HG03175 (cell line): ENCODE results near the gene TEKT3.

ENCODE experiments used
- ATAC-seq: cut with Tn5 transposase; IDR thresholded peaks from one replicate; pipeline ENCODE4 v1.9.1; 2021; ENCODE audit warnings: mild to moderate bottlenecking, moderate library complexity; ENCODE audit not compliant: unreplicated experiment

TEKT3 gene

DNA sequence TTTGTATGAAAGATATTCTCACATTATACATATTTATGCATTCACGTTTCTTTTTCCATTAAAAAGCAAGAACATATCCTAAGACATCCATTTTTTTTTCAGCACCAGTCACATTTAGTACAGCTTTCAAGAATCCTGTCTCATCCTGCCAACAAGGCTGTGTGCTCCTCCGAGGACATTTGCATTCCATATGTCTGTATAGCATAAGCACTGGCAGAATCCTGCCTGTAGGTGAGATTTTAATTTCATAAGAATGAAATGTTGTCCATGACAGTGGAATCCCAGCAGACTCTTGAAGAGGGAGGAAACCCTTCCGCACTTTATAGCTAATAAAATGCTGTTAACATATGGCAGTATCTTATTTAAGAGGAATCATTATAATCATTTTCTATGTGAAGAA, 73.4 kb downstream of the TEKT3 start:
- no peak for ATAC-seq

DNA sequence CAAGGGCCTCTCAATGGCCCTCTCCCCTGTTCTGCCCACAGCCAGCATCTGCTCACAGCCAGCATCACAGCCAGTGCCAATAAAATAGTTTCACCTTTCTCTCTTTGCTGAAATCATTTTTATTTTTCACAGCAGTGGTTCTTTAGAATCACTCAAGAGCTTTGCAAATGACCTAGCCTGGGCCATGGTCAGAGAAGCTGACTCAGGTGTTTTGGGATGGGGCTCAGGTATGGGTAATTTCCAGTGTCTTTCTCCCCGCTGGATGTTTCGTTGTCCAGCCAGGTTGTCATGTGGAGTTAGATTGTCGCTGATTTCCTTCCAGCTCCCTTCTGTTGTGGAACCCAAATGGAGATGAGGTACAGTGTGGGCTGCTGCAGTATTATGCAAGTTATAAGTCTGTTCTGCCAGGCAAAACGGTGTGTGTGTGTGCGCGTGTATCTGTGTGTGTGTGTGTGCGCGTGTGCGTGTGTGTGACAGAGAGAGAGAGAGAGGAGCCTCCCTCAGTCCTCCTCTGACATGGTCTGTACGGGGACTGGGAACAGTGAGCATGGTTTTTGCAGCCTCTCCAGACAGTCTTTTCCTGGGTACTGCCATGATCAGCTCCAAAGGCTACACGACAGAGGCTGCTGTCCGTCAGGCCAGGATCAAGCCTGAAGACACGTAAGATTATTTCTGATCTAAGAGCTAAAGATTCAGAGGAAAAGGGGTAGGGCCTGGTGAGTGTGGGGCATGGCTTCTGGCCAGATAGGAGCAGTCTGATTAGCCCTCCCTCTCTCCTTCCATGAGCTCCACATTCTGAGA, 74.9 kb downstream of the TEKT3 start:
- ATAC-seq: no peak

DNA sequence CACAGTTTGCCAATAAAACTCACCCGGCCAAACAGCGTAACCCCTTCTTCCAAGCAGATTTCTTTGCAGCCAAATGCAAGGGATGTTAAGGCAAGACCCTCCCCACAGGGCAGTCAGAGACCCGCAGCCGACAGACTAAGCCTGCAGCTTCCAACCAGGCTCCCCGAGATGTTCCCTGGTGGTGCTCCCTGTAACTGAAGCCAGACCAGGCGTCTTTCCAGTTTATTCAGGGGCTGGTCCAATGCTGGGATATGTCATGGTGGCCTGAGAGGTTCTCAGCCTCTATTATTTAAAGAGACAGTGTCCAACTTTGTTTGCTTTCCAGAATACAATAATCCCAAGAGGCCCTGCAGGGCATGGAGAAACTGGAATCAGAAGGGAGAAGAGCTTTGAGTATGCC, 76.3 kb downstream of the TEKT3 start, which contains the start of gene PMP22:
Gene PMP22, minus strand, starts transcription at position 196 of the 400 bp plus-strand sequence. CDS start 4,599 bp downstream, outside the sequence.
- no peak for ATAC-seq

DNA sequence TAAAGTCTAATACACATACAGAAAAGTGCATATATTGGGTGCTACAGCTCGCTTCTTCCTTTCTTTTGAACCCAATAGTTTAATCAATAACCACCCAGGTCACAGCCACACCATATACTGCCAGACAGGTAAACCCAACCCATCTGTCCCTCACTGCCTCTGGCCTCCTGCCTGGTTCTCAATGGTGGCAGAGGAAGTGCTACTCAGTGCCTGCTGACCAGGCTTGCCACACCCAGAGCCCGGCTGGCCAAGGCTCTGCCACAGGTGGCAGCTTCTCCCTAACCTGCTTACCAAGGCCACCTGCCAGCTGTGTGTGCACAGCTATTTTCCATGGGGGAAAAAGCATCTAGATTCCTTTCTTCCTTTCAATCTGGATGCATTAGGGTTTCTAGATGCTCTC, 76.9 kb downstream of the TEKT3 start:
- ATAC-seq: no peak

DNA sequence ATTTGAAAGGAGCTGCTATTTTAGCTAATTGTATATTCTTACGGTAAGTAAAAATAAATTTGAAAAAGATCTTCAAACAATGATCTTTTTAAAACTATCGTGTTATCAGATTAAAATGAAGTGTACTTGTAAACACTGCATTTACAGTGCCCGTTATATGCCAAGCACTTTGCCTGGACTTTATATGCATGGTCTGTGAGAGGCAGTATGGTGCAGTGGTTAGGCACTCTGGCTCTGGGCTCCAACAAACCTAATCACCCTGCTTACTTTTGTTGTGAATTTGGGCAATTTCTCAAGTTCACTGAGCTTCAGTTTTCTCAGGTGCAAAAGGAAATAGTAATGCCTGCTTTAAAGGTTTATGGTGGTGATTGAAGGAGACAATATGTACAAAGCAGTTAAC, 77.7 kb downstream of the TEKT3 start:
- ATAC-seq: no peak

- no peak for ATAC-seq
These were observed 78.2 kb downstream of the TEKT3 start for GRCh38 chr17:15263206-15263579.

GRCh38 chr17:15262291-15263205, 78.8 kb downstream of the TEKT3 start:
- ATAC-seq: no peak

DNA sequence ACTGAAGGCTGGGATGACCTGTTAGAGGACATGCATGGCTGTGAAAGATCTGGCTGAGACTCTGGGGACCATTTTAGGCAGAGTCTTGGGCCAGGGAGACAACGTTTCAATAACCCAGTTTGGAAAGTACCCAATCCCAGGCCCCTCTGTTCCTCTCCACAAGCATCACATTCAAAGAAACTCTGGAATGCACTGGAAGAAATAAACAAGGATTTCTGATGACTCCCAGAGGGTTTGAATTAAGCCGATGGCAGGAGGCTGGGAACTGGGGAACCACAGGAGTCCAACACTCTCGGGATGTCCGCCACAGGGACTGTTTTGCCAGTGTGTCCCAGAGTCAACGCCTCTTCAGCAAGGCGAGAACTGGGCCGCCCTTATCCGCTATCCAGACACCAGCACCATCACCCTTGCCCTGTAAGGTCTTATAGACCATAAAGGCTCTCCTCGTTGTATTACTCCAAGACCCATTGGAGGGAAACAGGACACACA, 79.6 kb downstream of the TEKT3 start:
- ATAC-seq: no peak

DNA sequence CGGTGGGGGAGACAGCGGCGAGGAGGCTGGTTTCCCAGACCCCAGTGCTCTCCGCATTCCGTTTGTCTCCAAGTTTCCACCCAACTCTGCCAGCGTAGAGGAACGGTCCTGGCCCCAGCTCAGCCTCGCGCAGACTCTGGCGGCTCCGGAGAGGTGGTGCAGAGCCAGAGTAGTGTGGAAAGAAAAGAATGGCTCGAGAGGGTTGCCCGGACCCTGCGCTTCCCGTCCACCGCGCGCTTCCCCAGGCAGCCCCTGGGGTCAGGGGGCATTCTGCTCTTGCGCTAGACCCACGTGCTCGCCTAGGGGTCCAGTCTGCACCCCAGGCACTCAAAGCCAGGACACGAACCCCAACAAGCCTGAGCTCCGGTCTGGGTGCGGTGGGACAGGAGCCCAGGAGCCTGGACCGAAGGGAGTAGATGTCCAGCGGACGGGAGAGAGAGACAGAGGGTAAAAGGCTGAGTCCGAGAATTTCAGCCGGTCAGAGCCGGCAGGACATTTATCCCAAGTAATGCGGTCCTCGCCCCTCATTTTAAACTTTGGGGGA, 80.1 kb downstream of the TEKT3 start:
- ATAC-seq: no peak

- ATAC-seq: no peak
These were observed 80.8 kb downstream of the TEKT3 start for GRCh38 chr17:15260376-15261257.

DNA sequence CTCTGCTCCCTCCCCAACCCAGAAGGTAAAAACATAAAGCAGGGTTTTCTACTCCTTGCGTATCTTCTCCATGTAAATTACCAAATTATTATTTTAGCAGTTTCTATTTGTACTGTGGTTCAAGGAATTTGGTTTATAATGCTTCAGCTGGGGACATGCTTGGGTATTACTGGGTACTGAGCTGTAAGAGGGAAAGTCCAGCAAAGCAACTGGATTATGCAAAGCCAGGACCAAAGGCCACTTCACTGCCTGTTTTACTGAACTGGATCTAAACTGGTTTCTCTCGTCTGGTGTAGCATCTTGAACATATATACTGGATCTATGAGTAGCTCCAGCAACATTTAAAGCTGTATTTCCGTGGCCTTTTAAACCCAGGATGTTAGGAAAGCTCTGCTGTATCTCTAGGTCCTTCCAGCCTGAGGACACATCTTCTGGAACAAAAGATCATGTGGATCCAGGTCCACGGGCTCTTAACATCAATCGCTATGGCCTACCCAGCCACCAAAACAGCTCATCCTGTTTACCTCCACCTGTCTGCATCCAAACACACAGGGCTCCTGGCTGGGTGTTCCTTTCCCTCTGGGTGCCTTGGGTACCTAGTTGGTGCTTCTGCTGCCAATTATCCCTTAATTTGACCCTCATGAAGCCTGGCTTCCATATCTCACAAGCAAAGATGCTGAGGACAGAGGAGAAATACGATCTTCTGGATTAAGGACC, 83.4 kb downstream of the TEKT3 start:
- ATAC-seq: no peak

DNA sequence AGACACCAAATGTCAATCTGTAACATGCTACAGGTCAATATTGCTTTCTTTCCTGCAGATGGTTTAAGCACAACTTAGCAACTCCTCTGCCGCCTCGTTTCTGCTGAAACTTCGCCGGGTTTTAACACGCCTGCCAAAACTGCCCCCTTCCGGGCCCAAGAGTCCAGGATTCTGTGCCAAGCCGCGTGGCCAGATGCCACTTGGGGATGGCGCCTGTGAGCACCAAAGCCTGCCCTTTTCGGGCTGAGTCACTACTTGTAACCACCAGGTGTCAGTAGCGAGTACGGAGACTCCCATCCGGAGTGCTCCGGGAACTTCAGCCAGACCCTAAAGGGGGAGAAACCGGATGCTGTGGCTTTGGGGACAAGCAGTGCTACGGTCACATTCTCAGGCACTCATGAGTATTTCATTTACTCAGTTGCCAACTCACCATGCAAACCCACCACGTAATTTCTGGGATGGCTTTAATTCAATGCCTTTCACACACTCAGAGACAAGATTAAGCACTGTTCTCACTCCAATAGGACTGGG, 84.1 kb downstream of the TEKT3 start:
- ATAC-seq: peak; percentile 73

DNA sequence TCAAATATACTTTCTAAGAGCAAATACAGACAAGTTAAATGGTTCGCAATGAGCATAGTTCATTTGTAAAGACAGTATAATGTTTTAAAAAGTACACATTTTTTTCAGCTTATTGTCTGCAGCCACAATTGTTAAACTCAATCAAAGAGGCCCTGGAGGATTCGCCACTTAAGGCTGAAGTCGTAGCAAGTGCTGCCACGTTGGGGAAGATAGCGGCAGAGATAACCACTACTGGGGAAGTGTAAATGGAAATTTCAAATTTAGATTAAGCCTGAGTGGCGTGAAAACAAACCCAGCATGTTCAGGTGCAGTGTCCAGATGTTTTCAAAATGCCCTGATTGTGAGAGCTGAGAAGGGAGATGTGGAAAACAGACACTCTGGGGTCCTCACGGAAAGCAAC, 84.7 kb downstream of the TEKT3 start:
- no peak for ATAC-seq

GRCh38 chr17:15255713-15256454, 85.5 kb downstream of the TEKT3 start:
- no peak for ATAC-seq
